ENCODE results near the gene RIPK4. TPM values are rescaled to one million over a fixed set of nuclear protein-coding genes. Genes with fewer than 3 reads are reported as not detected.
A peak's percentile ranks its signal among the peaks of the same experiment; 100 is the strongest.

Gene RIPK4
- total and polyA plus RNA-seq, 2 of the 13 experiments (the other 11 are each of a cell fraction or from before 2014, with no cell fraction given): 3.1 to 4.9 TPM

DNA sequence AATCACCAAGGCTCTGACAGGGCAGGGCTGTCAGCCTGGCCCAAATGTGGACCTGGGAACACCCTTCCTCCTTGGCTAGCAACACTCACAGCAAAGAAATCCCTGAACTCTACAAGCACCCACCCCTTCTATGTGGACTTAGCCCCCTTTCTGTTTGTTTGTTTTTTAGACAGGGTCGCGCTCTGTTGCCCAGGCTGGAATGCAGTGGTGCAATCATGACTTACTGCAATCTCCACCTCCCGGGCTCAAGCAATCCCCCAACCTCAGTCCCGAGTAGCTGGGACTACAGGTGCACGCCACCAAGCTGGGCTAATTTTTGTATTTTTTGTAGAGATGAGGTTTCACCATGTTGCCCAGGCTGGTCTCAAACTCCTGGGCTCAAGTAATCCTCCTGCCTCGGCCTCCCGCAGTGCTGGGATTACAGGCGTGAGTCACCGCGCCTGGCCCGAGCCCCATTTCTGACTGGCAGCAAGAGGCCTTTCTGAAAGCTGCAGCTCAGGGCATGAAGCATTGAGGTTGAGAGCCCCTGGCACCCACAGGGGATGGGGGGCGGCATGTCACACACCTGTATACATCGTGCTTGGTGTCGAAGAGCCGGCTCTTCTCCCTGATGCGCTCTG is 16.2 kb downstream of the RIPK4 start (continued):
- TF ChIP-seq ASH2L (IDR thresholded peaks at IDR 0.05; ENCODE audit: insufficient read length, low read depth, low read length) (no peak), ZNF552 (CRISPR knock-in tag; IDR thresholded peaks at IDR 0.05; ENCODE audit: borderline replicate concordance) (no peak), ZSCAN12 (CRISPR knock-in tag; IDR thresholded peaks at IDR 0.05) (no peak), ZNF180 (CRISPR knock-in tag; IDR thresholded peaks at IDR 0.05; ENCODE audit: borderline replicate concordance, low read depth) (no peak), MIER3 (CRISPR knock-in tag; IDR thresholded peaks at IDR 0.05; ENCODE audit: borderline replicate concordance) (peak; percentile 63; the same call in 1 of the 2 replicates), SSRP1 (CRISPR knock-in tag; IDR thresholded peaks at IDR 0.05) (no peak), ZNF83 (CRISPR knock-in tag; IDR thresholded peaks at IDR 0.05; ENCODE audit: borderline replicate concordance) (no peak), CCAR2 (optimal IDR thresholded peaks at IDR 0.05; ENCODE audit: low read depth, low read length) (no peak), ELF4 (CRISPR knock-in tag; IDR thresholded peaks at IDR 0.05; ENCODE audit: borderline replicate concordance) (no peak), ZNF614 (CRISPR knock-in tag; IDR thresholded peaks at IDR 0.05; ENCODE audit: borderline replicate concordance) (no peak), HIVEP1 (CRISPR knock-in tag; IDR thresholded peaks at IDR 0.05) (peak; percentile 53; the same call in 1 of the 2 replicates), CCDC6 (CRISPR knock-in tag; IDR thresholded peaks at IDR 0.05) (no peak), ZNF543 (CRISPR knock-in tag; IDR thresholded peaks at IDR 0.05) (0 out of 2 replicates have a peak, but pooled peaks have one; percentile 51), ZNF737 (CRISPR knock-in tag; IDR thresholded peaks at IDR 0.05; ENCODE audit: borderline replicate concordance) (no peak), ZNF101 (CRISPR knock-in tag; IDR thresholded peaks at IDR 0.05; ENCODE audit: borderline replicate concordance, low read depth) (no peak), ZNF766 (CRISPR knock-in tag; IDR thresholded peaks at IDR 0.05; ENCODE audit: borderline replicate concordance) (no peak), ZMYM4 (CRISPR knock-in tag; IDR thresholded peaks at IDR 0.05) (peak; percentile 67)
- TF ChIP-seq, protein P1, sequence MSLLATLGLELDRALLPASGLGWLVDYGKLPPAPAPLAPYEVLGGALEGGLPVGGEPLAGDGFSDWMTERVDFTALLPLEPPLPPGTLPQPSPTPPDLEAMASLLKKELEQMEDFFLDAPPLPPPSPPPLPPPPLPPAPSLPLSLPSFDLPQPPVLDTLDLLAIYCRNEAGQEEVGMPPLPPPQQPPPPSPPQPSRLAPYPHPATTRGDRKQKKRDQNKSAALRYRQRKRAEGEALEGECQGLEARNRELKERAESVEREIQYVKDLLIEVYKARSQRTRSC (CRISPR knock-in tag; IDR thresholded peaks at IDR 0.05; ENCODE audit: low read depth): no peak
- TF ChIP-seq, protein P2, sequence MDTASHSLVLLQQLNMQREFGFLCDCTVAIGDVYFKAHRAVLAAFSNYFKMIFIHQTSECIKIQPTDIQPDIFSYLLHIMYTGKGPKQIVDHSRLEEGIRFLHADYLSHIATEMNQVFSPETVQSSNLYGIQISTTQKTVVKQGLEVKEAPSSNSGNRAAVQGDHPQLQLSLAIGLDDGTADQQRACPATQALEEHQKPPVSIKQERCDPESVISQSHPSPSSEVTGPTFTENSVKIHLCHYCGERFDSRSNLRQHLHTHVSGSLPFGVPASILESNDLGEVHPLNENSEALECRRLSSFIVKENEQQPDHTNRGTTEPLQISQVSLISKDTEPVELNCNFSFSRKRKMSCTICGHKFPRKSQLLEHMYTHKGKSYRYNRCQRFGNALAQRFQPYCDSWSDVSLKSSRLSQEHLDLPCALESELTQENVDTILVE (CRISPR knock-in tag; IDR thresholded peaks at IDR 0.05): no peak
- TF ChIP-seq, protein P3, sequence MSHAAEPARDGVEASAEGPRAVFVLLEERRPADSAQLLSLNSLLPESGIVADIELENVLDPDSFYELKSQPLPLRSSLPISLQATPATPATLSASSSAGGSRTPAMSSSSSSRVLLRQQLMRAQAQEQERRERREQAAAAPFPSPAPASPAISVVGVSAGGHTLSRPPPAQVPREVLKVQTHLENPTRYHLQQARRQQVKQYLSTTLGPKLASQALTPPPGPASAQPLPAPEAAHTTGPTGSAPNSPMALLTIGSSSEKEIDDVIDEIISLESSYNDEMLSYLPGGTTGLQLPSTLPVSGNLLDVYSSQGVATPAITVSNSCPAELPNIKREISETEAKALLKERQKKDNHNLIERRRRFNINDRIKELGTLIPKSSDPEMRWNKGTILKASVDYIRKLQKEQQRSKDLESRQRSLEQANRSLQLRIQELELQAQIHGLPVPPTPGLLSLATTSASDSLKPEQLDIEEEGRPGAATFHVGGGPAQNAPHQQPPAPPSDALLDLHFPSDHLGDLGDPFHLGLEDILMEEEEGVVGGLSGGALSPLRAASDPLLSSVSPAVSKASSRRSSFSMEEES (CRISPR knock-in tag; IDR thresholded peaks at IDR 0.05): peak; percentile 50; the same call in 1 of the 2 replicates
- TF ChIP-seq, protein P4, sequence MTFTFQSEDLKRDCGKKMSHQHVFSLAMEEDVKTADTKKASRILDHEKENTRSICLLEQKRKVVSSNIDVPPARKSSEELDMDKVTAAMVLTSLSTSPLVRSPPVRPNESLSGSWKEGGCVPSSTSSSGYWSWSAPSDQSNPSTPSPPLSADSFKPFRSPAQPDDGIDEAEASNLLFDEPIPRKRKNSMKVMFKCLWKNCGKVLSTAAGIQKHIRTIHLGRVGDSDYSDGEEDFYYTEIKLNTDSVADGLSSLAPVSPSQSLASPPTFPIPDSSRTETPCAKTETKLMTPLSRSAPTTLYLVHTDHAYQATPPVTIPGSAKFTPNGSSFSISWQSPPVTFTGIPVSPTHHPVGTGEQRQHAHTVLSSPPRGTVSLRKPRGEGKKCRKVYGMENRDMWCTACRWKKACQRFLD (CRISPR knock-in tag; IDR thresholded peaks at IDR 0.05; ENCODE audit: borderline replicate concordance): no peak
- TF ChIP-seq, protein P5, sequence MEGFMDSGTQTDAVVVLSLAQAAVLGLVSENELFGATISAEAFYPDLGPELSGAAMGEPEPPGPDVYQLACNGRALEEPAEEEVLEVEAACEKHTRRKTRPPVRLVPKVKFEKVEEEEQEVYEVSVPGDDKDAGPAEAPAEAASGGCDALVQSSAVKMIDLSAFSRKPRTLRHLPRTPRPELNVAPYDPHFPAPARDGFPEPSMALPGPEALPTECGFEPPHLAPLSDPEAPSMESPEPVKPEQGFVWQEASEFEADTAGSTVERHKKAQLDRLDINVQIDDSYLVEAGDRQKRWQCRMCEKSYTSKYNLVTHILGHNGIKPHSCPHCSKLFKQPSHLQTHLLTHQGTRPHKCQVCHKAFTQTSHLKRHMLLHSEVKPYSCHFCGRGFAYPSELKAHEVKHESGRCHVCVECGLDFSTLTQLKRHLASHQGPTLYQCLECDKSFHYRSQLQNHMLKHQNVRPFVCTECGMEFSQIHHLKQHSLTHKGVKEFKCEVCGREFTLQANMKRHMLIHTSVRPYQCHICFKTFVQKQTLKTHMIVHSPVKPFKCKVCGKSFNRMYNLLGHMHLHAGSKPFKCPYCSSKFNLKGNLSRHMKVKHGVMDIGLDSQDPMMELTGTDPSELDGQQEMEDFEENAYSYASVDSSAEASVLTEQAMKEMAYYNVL (CRISPR knock-in tag; IDR thresholded peaks at IDR 0.05; ENCODE audit: borderline replicate concordance): no peak
- TF ChIP-seq, protein P6, sequence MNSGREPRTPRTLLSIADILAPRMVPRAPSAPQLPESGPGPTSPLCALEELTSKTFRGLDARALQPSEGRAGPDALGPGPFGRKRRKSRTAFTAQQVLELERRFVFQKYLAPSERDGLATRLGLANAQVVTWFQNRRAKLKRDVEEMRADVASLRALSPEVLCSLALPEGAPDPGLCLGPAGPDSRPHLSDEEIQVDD (CRISPR knock-in tag; IDR thresholded peaks at IDR 0.05; ENCODE audit: borderline replicate concordance): no peak
